HepG2 (cell line): Measurements from ENCODE around the gene FRMD8. TPM values are rescaled to one million over a fixed set of nuclear protein-coding genes. Genes with fewer than 3 reads are reported as not detected.
A peak's percentile ranks its signal among the peaks of the same experiment; 100 is the strongest.

Experiments
- ATF5 ChIP-seq: sonication (generic); formaldehyde crosslinking; IDR thresholded peaks from 2 replicates; pipeline ENCODE4 v1.4.0; 2020; ENCODE audit warnings: mild to moderate bottlenecking, low read depth, missing genetic modification reagents
- BCLAF1 ChIP-seq: fragments of 450-650 bp; IDR thresholded peaks from 2 replicates; pipeline ENCODE4 v1.6.1; 2017; ENCODE audit warnings: mild to moderate bottlenecking
- CBX2 ChIP-seq, 2 experiments: fragments of 200-600 bp in 1 of 2; sonication (generic); formaldehyde crosslinking in 1 of 2; IDR thresholded peaks; 2 replicates each; pipeline versions ENCODE4 v1.7.0 to v1.8.1; 2018 to 2022; ENCODE audit warnings: low read depth in 2 of 2, low read length in 1 of 2, mild to moderate bottlenecking in 1 of 2, missing genetic modification reagents in 1 of 2
- E2F5 ChIP-seq: sonication (generic); formaldehyde crosslinking; conservative IDR thresholded peaks from 2 replicates; pipeline ENCODE4 v1.4.0; 2020; ENCODE audit warnings: missing genetic modification reagents
- KLF6 ChIP-seq: IDR thresholded peaks from 2 replicates; pipeline ENCODE4 v1.8.0; 2016; ENCODE audit warnings: missing biosample characterization, missing genetic modification reagents
- LRRFIP1 ChIP-seq: sonication (generic); formaldehyde crosslinking; conservative IDR thresholded peaks from 2 replicates; pipeline ENCODE4 v1.4.0; 2020; ENCODE audit warnings: missing genetic modification reagents
- MXD4 ChIP-seq: IDR thresholded peaks from 2 replicates; pipeline ENCODE4 v1.6.1; 2016; ENCODE audit warnings: mild to moderate bottlenecking, missing biosample characterization, missing genetic modification reagents
- NFYB ChIP-seq: sonication (generic); formaldehyde crosslinking; IDR thresholded peaks from 2 replicates; pipeline ENCODE4 v1.4.0; 2020; ENCODE audit warnings: missing genetic modification reagents
- PAXIP1 ChIP-seq: sonication (generic); formaldehyde crosslinking; conservative IDR thresholded peaks from 2 replicates; pipeline ENCODE4 v1.4.0; 2020; ENCODE audit warnings: mild to moderate bottlenecking, missing genetic modification reagents, moderate library complexity
- TOE1 ChIP-seq: sonication (generic); formaldehyde crosslinking; IDR thresholded peaks from 2 replicates; pipeline ENCODE4 v1.4.0; 2020; ENCODE audit warnings: mild to moderate bottlenecking, missing genetic modification reagents
- U2AF2 ChIP-seq: fragments of 200-400 bp; formaldehyde crosslinking; IDR thresholded peaks from 2 replicates; pipeline ENCODE4 v1.6.1; 2017; ENCODE audit warnings: low read depth, mild to moderate bottlenecking, low read length
- ZBTB14 ChIP-seq: sonication (generic); formaldehyde crosslinking; IDR thresholded peaks from 2 replicates; pipeline ENCODE4 v1.4.0; 2020; ENCODE audit warnings: missing genetic modification reagents
- ZKSCAN1 ChIP-seq: fragments of 150-350 bp; IDR thresholded peaks from 2 replicates; pipeline ENCODE4 v1.6.1; 2014; ENCODE audit warnings: low read length
- ZNF282 ChIP-seq: fragments of 450-650 bp; IDR thresholded peaks from 2 replicates; pipeline ENCODE4 v1.6.1; 2018; ENCODE audit not compliant: partially characterized antibody
- ZNF414 ChIP-seq: sonication (generic); formaldehyde crosslinking; IDR thresholded peaks from 2 replicates; pipeline ENCODE4 v1.5.0; 2020; ENCODE audit warnings: missing genetic modification reagents
- polyA plus RNA-seq, 8 experiments: library from polyadenylated mRNA; depleted of rRNA in 3 of 8; stranded (reverse) in 7 of 8; unstranded in 1 of 8; fragments of >200 nt; fragmentation: Illumina TruSeq in 4 of 8; extraction: Trizol in 4 of 8; gene quantifications; 2 replicates each; pipeline versions ENCODE4 v1.2.1 to v1.2.3, GENCODE V29; 2011 to 2016; ENCODE audit warnings: low read depth in 4 of 8, missing spikeins in 1 of 8, mixed read lengths in 1 of 8; ENCODE audit not compliant: insufficient read depth in 1 of 8
- total RNA-seq, 5 experiments: library from RNA; depleted of rRNA; stranded (reverse); fragments of >200 nt; fragmentation: Illumina TruSeq; extraction: Trizol; gene quantifications; 2 replicates each; pipeline ENCODE4 v1.2.3, GENCODE V29; 2016; ENCODE audit warnings: low read depth in 1 of 5

The FRMD8 gene
- total and polyA plus RNA-seq, 2 of the 13 experiments (the other 11 are each of a cell fraction or from before 2014, with no cell fraction given) = 5.8 to 20.6 TPM

- TF ChIP-seq ZBTB14 (CRISPR knock-in tag) (no peak), KLF6 (CRISPR knock-in tag) (peak; percentile 79), ZNF282 (no peak), NFYB (no peak), LRRFIP1 (CRISPR knock-in tag) (no peak), BCLAF1 (no peak), TOE1 (no peak), MXD4 (CRISPR knock-in tag) (no peak; the same call in 1 of the 2 replicates), CBX2 (IDR thresholded peaks at IDR 0.05; ENCODE audit: low read depth, low read length) (no peak), CBX2 (CRISPR knock-in tag; IDR thresholded peaks at IDR 0.05; ENCODE audit: low read depth) (no peak), PAXIP1 (CRISPR knock-in tag) (peak; percentile 58), ZKSCAN1 (no peak), E2F5 (CRISPR knock-in tag) (no peak), U2AF2 (no peak), ZNF414 (CRISPR knock-in tag) (no peak; the same call in 1 of the 2 replicates), ATF5 (CRISPR knock-in tag) (no peak)
Measured at GRCh38 chr11:65420979-65421793, 34.7 kb downstream of the FRMD8 start (continued).
